Measurements from ENCODE around the gene GRAMD2B. TPM values are rescaled to one million over a fixed set of nuclear protein-coding genes. Genes with fewer than 3 reads are reported as not detected.
"Not testable (repeated sequence)": the region's sequence is repeated elsewhere in the genome, so short reads cannot be mapped to it uniquely, and the experiment has no call there.

The GRAMD2B gene
- total RNA-seq: 100 to 1,000 TPM in 3 of 4 donors, 10 to 100 TPM in 1; 38.0 to 165 (median 129) TPM

- TF ChIP-seq POLR2A (IDR thresholded peaks at IDR 0.05) (peak in 1 of 2 donors; percentile 67), CTCF (IDR thresholded peaks at IDR 0.05) (no peak)
- Histone ChIP-seq H3K4me3 (peak within 1 kb of the TSS; percentile 55 to 76 (median 64)), H3K4me1 (peaks cover 0 to 12% (median 0%) of the 10 kb centered on the region in 4 donors), H3K9me3 (no peaks in the 10 kb centered on the region), H3K36me3 (no peaks in the 10 kb centered on the region), H3K27ac (peak within 1 kb of the TSS; percentile 80 to 93 (median 85)), H3K27me3 (no peaks in the 10 kb centered on the region)
- peak; percentile 58 to 85 (median 82) for DNase-seq
These were observed at the start of gene GRAMD2B for GRCh38 chr5:126422994-126423788. Gene GRAMD2B (plus strand): TSS chr5:126423409. CDS start chr5:126423607, 198 bp downstream.

GRCh38 chr5:126374109-126374416 is 49.1 kb upstream of the GRAMD2B start:
- H3K27ac ChIP-seq: peak overlapping the region in 3 of 4 donors; percentile 21 to 77 (median 74)
- H3K4me3 ChIP-seq: peak overlapping the region in 2 of 4 donors; percentile 52 to 55
- H3K36me3 ChIP-seq: peaks cover 0 to 5% (median 0%) of the 10 kb centered on the region in 3 donors
- no peak for TF ChIP-seq CTCF (IDR thresholded peaks at IDR 0.05)
- TF ChIP-seq POLR2A (IDR thresholded peaks at IDR 0.05): no peak
- H3K4me1 ChIP-seq: peaks cover 0 to 10% (median 0%) of the 10 kb centered on the region in 4 donors
- DNase-seq: no peak
- no peaks in the 10 kb centered on the region for H3K27me3 ChIP-seq
- H3K9me3 ChIP-seq: no peaks in the 10 kb centered on the region

DNA sequence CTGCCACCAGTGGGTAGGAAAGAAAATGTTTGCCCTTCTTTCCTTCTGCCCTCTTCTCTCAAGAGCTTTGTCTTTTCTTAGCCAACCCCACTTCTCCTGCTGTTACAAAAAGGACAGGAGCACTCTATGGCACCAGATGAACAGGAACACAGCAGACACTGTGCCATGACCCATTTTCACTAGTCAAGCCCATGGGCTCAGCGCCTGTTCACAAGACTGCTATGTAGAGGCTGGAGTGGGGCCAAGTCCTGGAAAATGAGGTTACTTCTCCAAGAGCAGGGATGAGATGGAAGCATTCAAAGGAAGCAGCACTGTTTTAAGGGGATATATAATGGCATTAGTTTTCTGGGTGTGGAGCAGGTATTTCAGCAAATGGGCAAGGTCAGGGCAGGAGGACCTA is 46.8 kb upstream of the GRAMD2B start:
- Histone ChIP-seq H3K4me1 (no peaks in the 10 kb centered on the region), H3K27me3 (no peaks in the 10 kb centered on the region), H3K27ac (no peak overlapping the region), H3K36me3 (peaks cover 0 to 5% (median 0%) of the 10 kb centered on the region in 3 donors), H3K9me3 (no peaks in the 10 kb centered on the region), H3K4me3 (peak overlapping the region in 1 of 4 donors; percentile 3)
- no peak for TF ChIP-seq CTCF (IDR thresholded peaks at IDR 0.05)
- no peak for TF ChIP-seq POLR2A (IDR thresholded peaks at IDR 0.05)
- no peak for DNase-seq

- no peak overlapping the region for H3K27ac ChIP-seq
These were observed 45.8 kb upstream of the GRAMD2B start for GRCh38 chr5:126377424-126377823.

DNA sequence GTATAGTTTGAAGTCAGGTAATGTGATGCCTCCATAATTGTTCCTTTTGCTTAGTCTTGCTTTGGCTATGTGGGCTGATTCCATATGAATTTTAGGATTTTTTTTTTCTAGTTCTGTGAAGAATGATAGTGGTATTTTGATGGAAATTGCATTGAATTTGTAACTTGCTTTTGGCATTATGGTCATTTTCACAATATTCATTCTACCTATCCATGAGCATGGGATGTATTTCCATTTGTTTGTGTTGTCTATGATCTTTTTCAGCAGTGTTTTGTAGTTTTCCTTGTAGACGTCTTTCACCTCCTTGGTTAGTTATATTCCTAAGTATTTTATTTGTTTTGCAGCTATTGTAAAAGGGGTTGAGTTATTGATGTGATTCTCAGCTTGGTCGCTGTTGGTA is 42.9 kb upstream of the GRAMD2B start:
- not testable (repeated sequence) for H3K27me3 ChIP-seq, H3K4me3 ChIP-seq, H3K36me3 ChIP-seq, DNase-seq, H3K27ac ChIP-seq, H3K9me3 ChIP-seq
- peaks cover 0 to 12% (median 0%) of the 10 kb centered on the region in 4 donors for H3K4me1 ChIP-seq

More at GRCh38 chr5:126377424-126377823, 45.8 kb upstream of the GRAMD2B start:
- H3K4me3 ChIP-seq: no peak overlapping the region
- no peaks in the 10 kb centered on the region for H3K27me3 ChIP-seq
- peaks cover 0 to 5% (median 0%) of the 10 kb centered on the region in 3 donors for H3K36me3 ChIP-seq
- H3K9me3 ChIP-seq: no peaks in the 10 kb centered on the region
- DNase-seq: no peak
- H3K4me1 ChIP-seq: no peaks in the 10 kb centered on the region
- TF ChIP-seq POLR2A (IDR thresholded peaks at IDR 0.05) (no peak), CTCF (IDR thresholded peaks at IDR 0.05) (no peak)

DNA sequence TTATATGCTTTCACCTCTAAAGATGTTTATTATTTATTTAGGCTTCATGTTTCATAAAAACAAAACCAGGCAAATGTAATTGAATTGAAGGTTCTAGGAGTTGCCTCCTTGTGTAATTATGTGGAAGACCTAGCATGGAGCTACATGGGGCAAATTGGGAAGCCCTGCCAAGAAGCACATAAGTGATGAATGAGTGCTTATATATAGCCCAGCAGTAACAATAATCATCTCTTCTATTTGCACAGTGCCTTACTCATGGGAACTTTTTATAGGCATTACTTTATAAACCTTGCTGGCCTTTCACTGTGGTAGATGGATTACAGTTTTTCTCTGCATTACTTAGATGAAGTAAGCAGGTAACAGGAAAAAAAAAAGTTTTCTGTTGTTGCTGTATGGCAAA is 40.0 kb upstream of the GRAMD2B start:
- peak overlapping the region in 1 of 4 donors; percentile 59 for H3K27ac ChIP-seq

More for the DNA sequence above, 40.0 kb upstream of the GRAMD2B start:
- no peak for TF ChIP-seq CTCF (IDR thresholded peaks at IDR 0.05)
- no peak for TF ChIP-seq POLR2A (IDR thresholded peaks at IDR 0.05)
- no peaks in the 10 kb centered on the region for H3K9me3 ChIP-seq
- no peak for DNase-seq
- H3K27me3 ChIP-seq: no peaks in the 10 kb centered on the region
- H3K4me3 ChIP-seq: no peak overlapping the region
- H3K4me1 ChIP-seq: peaks cover 0 to 12% (median 0%) of the 10 kb centered on the region in 4 donors
- no peaks in the 10 kb centered on the region for H3K36me3 ChIP-seq

Measured in Peyer's patch (tissue), 4 donors.